Neural cell (in vitro differentiated cells): ENCODE results near the gene CKAP5. TPM values are rescaled to one million over a fixed set of nuclear protein-coding genes. Genes with fewer than 3 reads are reported as not detected.

Experiments used
- H2AFZ ChIP-seq: fragments of 200-600, 300-800 bp; sonication (generic), shearing (Covaris generic); 2 replicates; pipeline ENCODE4 v1.6.0; 2014; ENCODE audit warnings: low read depth, mild to moderate bottlenecking, antibody characterized with exemption, low read length, moderate library complexity
- H3F3A ChIP-seq: fragments of 200-600 bp; shearing (Covaris generic); 2 replicates; pipeline ENCODE4 v1.6.1; 2016; ENCODE audit warnings: mild to moderate bottlenecking, moderate library complexity, mixed read lengths, antibody characterized with exemption, low read length; ENCODE audit not compliant: insufficient read depth, poor library complexity, severe bottlenecking
- H3K27ac ChIP-seq: fragments of 200-600, 300-800 bp; sonication (generic), shearing (Covaris generic); 2 replicates; pipeline ENCODE4 v1.5.1; 2014; ENCODE audit warnings: mild to moderate bottlenecking, low read length, moderate library complexity
- H3K27me3 ChIP-seq: fragments of 300-800, 200-600 bp; sonication (generic), shearing (Covaris generic); 2 replicates; pipeline ENCODE4 v1.6.0; 2014; ENCODE audit warnings: mild to moderate bottlenecking, low read depth, low read length, moderate library complexity; ENCODE audit not compliant: insufficient read depth
- H3K36me3 ChIP-seq: fragments of 300-800, 200-600 bp; sonication (generic), shearing (Covaris generic); 2 replicates; pipeline ENCODE4 v1.5.1; 2014; ENCODE audit warnings: mild to moderate bottlenecking, antibody characterized with exemption, low read length, moderate library complexity; ENCODE audit not compliant: insufficient read depth
- H3K4me2 ChIP-seq: fragments of 300-800, 200-600 bp; sonication (generic), shearing (Covaris generic); 2 replicates; pipeline ENCODE4 v1.6.0; 2014; ENCODE audit warnings: mild to moderate bottlenecking, low read length
- H3K4me3 ChIP-seq: fragments of 300-800, 200-600 bp; sonication (generic), shearing (Covaris generic); 2 replicates; pipeline ENCODE4 v1.5.1; 2014; ENCODE audit warnings: mild to moderate bottlenecking, low read length, moderate library complexity
- H3K79me2 ChIP-seq: fragments of 200-600 bp; shearing (Covaris generic); replicated peaks from 2 replicates; pipeline ENCODE4 v1.6.0; 2014; ENCODE audit warnings: mild to moderate bottlenecking, low read length, moderate library complexity; ENCODE audit not compliant: insufficient read depth
- H3K9ac ChIP-seq: fragments of 300-800, 200-600 bp; sonication (generic), shearing (Covaris generic); 2 replicates; pipeline ENCODE4 v1.6.1; 2016; ENCODE audit warnings: mild to moderate bottlenecking, low read length, mixed read lengths
- H3K9me2 ChIP-seq: fragments of 200-600 bp; shearing (Covaris generic); 2 replicates; pipeline ENCODE4 v1.6.1; 2016; ENCODE audit warnings: mild to moderate bottlenecking, low read length, mixed read lengths; ENCODE audit not compliant: insufficient read depth
- H3K9me3 ChIP-seq: fragments of 200-600, 300-800 bp; sonication (generic), shearing (Covaris generic); 2 replicates; pipeline ENCODE4 v1.6.1; 2016; ENCODE audit warnings: mild to moderate bottlenecking, mixed run types, low read length, moderate library complexity, mixed read lengths
- H4K20me1 ChIP-seq: fragments of 200-600 bp; shearing (Covaris generic); 2 replicates; pipeline ENCODE4 v1.6.1; 2016; ENCODE audit warnings: mild to moderate bottlenecking, mixed run types; ENCODE audit not compliant: insufficient read depth
- CTCF ChIP-seq: fragments of 450-650 bp; IDR thresholded peaks from 2 replicates; pipeline ENCODE4 v1.5.1; 2014; ENCODE audit warnings: antibody characterized with exemption, mild to moderate bottlenecking, moderate library complexity; ENCODE audit not compliant: poor library complexity, severe bottlenecking
- EP300 ChIP-seq: fragments of 450-650 bp; conservative IDR thresholded peaks from 2 replicates; pipeline ENCODE4 v1.6.1; 2014; ENCODE audit warnings: antibody characterized with exemption, mild to moderate bottlenecking, moderate library complexity; ENCODE audit not compliant: poor library complexity, severe bottlenecking
- EZH2 ChIP-seq: fragments of 200-600, 300-800 bp; shearing (Covaris generic), sonication (generic); IDR thresholded peaks from 2 replicates; pipeline ENCODE4 v1.6.1; 2014; ENCODE audit warnings: antibody characterized with exemption, low read length, borderline replicate concordance, mild to moderate bottlenecking; ENCODE audit not compliant: insufficient read depth, poor library complexity, severe bottlenecking
- MXI1 ChIP-seq: fragments of 450-650 bp; conservative IDR thresholded peaks from 2 replicates; pipeline ENCODE4 v1.6.1; 2014; ENCODE audit warnings: antibody characterized with exemption, mild to moderate bottlenecking; ENCODE audit not compliant: poor library complexity, severe bottlenecking
- POLR2AphosphoS5 ChIP-seq: IDR thresholded peaks from 2 replicates; pipeline ENCODE4 v1.6.1; 2012
- RAD21 ChIP-seq: fragments of 450-650 bp; conservative IDR thresholded peaks from 2 replicates; pipeline ENCODE4 v1.6.1; 2014; ENCODE audit warnings: antibody characterized with exemption, mild to moderate bottlenecking, moderate library complexity
- REST ChIP-seq: IDR thresholded peaks from 2 replicates; pipeline ENCODE4 v1.6.1; 2012; ENCODE audit warnings: borderline replicate concordance
- SMC3 ChIP-seq: fragments of 450-650 bp; conservative IDR thresholded peaks from 2 replicates; pipeline ENCODE4 v1.6.1; 2014; ENCODE audit warnings: antibody characterized with exemption, mild to moderate bottlenecking, moderate library complexity; ENCODE audit not compliant: poor library complexity
- TAF1 ChIP-seq: IDR thresholded peaks from 2 replicates; pipeline ENCODE4 v1.6.1; 2012; ENCODE audit warnings: low read depth
- polyA minus RNA-seq: library from RNA; depleted of rRNA, polyadenylated mRNA; stranded (reverse); fragments of >200 nt; gene quantifications from 2 replicates; pipeline ENCODE4 v1.2.3, GENCODE V29; 2014
- polyA plus RNA-seq: library from polyadenylated mRNA; depleted of rRNA; stranded (reverse); fragments of >200 nt; gene quantifications from 2 replicates; pipeline ENCODE4 v1.2.3, GENCODE V29; 2014

CKAP5 gene
- 82.4 and 90.3 TPM in 2 replicates for polyA plus RNA-seq
- polyA minus RNA-seq: 234 and 264 TPM in 2 replicates

GRCh38 chr11:46845740-46846509 lies at the start of gene CKAP5:
Gene CKAP5, minus strand, starts transcription at chr11:46846280. Its CDS starts 25,049 bp downstream, at chr11:46821231.
- Histone ChIP-seq H3K27ac (peak within 1 kb of the TSS; percentile 75), H2AFZ (peak within 1 kb of the TSS; percentile 61), H3K9me2 (no peaks in the 10 kb centered on the region), H3K9me3 (no peaks in the 10 kb centered on the region), H3F3A (no peaks in the 10 kb centered on the region), H3K4me3 (peak within 1 kb of the TSS; percentile 80), H3K9ac (peak within 1 kb of the TSS; percentile 88), H3K4me2 (peak within 1 kb of the TSS; percentile 84), H3K79me2 (peaks cover 43% of the 10 kb centered on the region), H3K36me3 (no peaks in the 10 kb centered on the region), H4K20me1 (no peaks in the 10 kb centered on the region), H3K27me3 (no peaks in the 10 kb centered on the region)
- peak; percentile 23 for TF ChIP-seq EP300
- no peak for TF ChIP-seq TAF1
- TF ChIP-seq RAD21: no peak
- TF ChIP-seq POLR2AphosphoS5: peak; percentile 96
- no peak for TF ChIP-seq SMC3
- peak; percentile 84 for TF ChIP-seq MXI1
- no peak for TF ChIP-seq REST

- Histone ChIP-seq H3K4me2 (no peak overlapping the region), H2AFZ (no peak overlapping the region), H3K4me3 (no peak overlapping the region), H3K36me3 (no peaks in the 10 kb centered on the region), H3K27me3 (no peaks in the 10 kb centered on the region), H3K9ac (no peak overlapping the region), H3F3A (no peaks in the 10 kb centered on the region), H3K9me2 (no peaks in the 10 kb centered on the region), H3K9me3 (no peaks in the 10 kb centered on the region), H3K27ac (no peak overlapping the region), H3K79me2 (no peaks in the 10 kb centered on the region), H4K20me1 (no peaks in the 10 kb centered on the region)
- no peak for TF ChIP-seq SMC3
- no peak for TF ChIP-seq MXI1
- TF ChIP-seq POLR2AphosphoS5: no peak
- no peak for TF ChIP-seq EP300
- TF ChIP-seq TAF1: no peak
- no peak for TF ChIP-seq REST
- no peak for TF ChIP-seq CTCF
- no peak for TF ChIP-seq EZH2
- TF ChIP-seq RAD21: no peak
Measured at GRCh38 chr11:46895821-46896220, 49.7 kb upstream of the CKAP5 start.
